GM23338 (cell line): ENCODE results near the gene TSPAN12. TPM values are rescaled to one million over a fixed set of nuclear protein-coding genes. Genes with fewer than 3 reads are reported as not detected.

Experiments used
- ATAC-seq: fragments of 200-7000 bp; cut with Tn5 transposase; 3 replicates; pipeline ENCODE4 v1.9.1; 2020
- DNase-seq: peaks from one replicate; pipeline ENCODE4 v3.0.0-alpha.2; 2015; ENCODE audit warnings: low spot score
- H2AFZ ChIP-seq: fragments of 200-600 bp; sonication (generic); 2 replicates; pipeline ENCODE4 v1.8.0; 2016; ENCODE audit warnings: antibody characterized with exemption, mild to moderate bottlenecking, moderate library complexity
- H3F3A ChIP-seq: fragments of 200-600 bp; sonication (generic); replicated peaks from 2 replicates; pipeline ENCODE4 v1.8.0; 2017; ENCODE audit warnings: antibody characterized with exemption, mixed run types, low read depth
- H3K27ac ChIP-seq: fragments of 200-600 bp; sonication (generic); 2 replicates; pipeline ENCODE4 v1.6.1; 2016; ENCODE audit warnings: low read depth
- H3K27me3 ChIP-seq: fragments of 200-600 bp; sonication (generic); 2 replicates; pipeline ENCODE4 v1.8.0; 2016; ENCODE audit warnings: mild to moderate bottlenecking, mixed run types, moderate library complexity; ENCODE audit not compliant: insufficient read depth
- H3K36me3 ChIP-seq: fragments of 200-600 bp; sonication (generic); 2 replicates; pipeline ENCODE4 v1.8.0; 2016; ENCODE audit warnings: mild to moderate bottlenecking; ENCODE audit not compliant: insufficient read depth
- H3K4me1 ChIP-seq: fragments of 200-600 bp; sonication (generic); 2 replicates; pipeline ENCODE4 v1.8.0; 2016; ENCODE audit warnings: mild to moderate bottlenecking, moderate library complexity; ENCODE audit not compliant: insufficient read depth
- H3K4me2 ChIP-seq: fragments of 200-600 bp; sonication (generic); 2 replicates; pipeline ENCODE4 v1.7.1; 2017; ENCODE audit warnings: mixed run types
- H3K4me3 ChIP-seq: fragments of 200-600 bp; sonication (generic); 2 replicates; pipeline ENCODE4 v1.6.1; 2016; ENCODE audit warnings: mixed run types
- H3K79me2 ChIP-seq: fragments of 200-600 bp; sonication (generic); replicated peaks from 2 replicates; pipeline ENCODE4 v1.8.0; 2017; ENCODE audit warnings: mild to moderate bottlenecking; ENCODE audit not compliant: insufficient read depth
- H3K9me2 ChIP-seq: fragments of 200-600 bp; sonication (generic); 2 replicates; pipeline ENCODE4 v1.8.0; 2017; ENCODE audit not compliant: insufficient read depth
- H4K20me1 ChIP-seq: fragments of 200-600 bp; sonication (generic); replicated peaks from 2 replicates; pipeline ENCODE4 v1.8.0; 2017; ENCODE audit warnings: mild to moderate bottlenecking; ENCODE audit not compliant: insufficient read depth
- H3K27ac Mint-ChIP-seq: 2 replicates; pipeline ENCODE4 v1.8.0; 2020; ENCODE audit warnings: inconsistent platforms, mild to moderate bottlenecking, moderate library complexity, mixed read lengths
- H3K27me3 Mint-ChIP-seq: 3 replicates; pipeline ENCODE4 v1.8.0; 2022; ENCODE audit warnings: low read depth, mild to moderate bottlenecking, moderate library complexity, mixed read lengths, inconsistent platforms; ENCODE audit not compliant: insufficient read depth, poor library complexity
- H3K36me3 Mint-ChIP-seq: 3 replicates; pipeline ENCODE4 v1.8.0; 2021; ENCODE audit warnings: low read depth, mild to moderate bottlenecking, inconsistent platforms, moderate library complexity, mixed read lengths
- H3K4me1 Mint-ChIP-seq: 3 replicates; pipeline ENCODE4 v1.8.0; 2020; ENCODE audit warnings: mild to moderate bottlenecking, inconsistent platforms, mixed read lengths
- H3K4me3 Mint-ChIP-seq: 3 replicates; pipeline ENCODE4 v1.8.0; 2021; ENCODE audit warnings: moderate library complexity, mild to moderate bottlenecking, inconsistent platforms, mixed read lengths
- H3K9me3 Mint-ChIP-seq: 3 replicates; pipeline ENCODE4 v1.8.0; 2020; ENCODE audit warnings: moderate library complexity, mild to moderate bottlenecking, inconsistent platforms, mixed read lengths
- EZH2 ChIP-seq: fragments of 200-600 bp; sonication (generic); IDR thresholded peaks from one replicate; pipeline ENCODE4 v1.8.0; 2017; ENCODE audit warnings: antibody characterized with exemption, mild to moderate bottlenecking, low read depth; ENCODE audit not compliant: unreplicated experiment
- JUNB ChIP-seq: IDR thresholded peaks from one replicate; pipeline ENCODE4 v1.6.1; 2016; ENCODE audit warnings: antibody characterized with exemption; ENCODE audit not compliant: unreplicated experiment
- NANOG ChIP-seq: IDR thresholded peaks from 2 replicates; pipeline ENCODE4 v1.6.1; 2016; ENCODE audit warnings: antibody characterized with exemption, borderline replicate concordance
- POLR2AphosphoS5 ChIP-seq: IDR thresholded peaks from 2 replicates; pipeline ENCODE4 v1.6.1; 2016; ENCODE audit warnings: antibody characterized with exemption, low read depth
- STAT1 ChIP-seq: IDR thresholded peaks from one replicate; pipeline ENCODE4 v1.6.1; 2016; ENCODE audit warnings: antibody characterized with exemption; ENCODE audit not compliant: unreplicated experiment
- polyA plus RNA-seq: library from polyadenylated mRNA; unstranded; fragments of >200 nt; fragmentation: Nextera tagmentation; extraction: Ambion mirVana; gene quantifications from 2 replicates; pipeline ENCODE4 v1.2.1, GENCODE V29; 2016
- total RNA-seq: library from RNA; depleted of rRNA; stranded (reverse); fragments of >200 nt; shearing (Covaris generic); gene quantifications from 2 replicates; pipeline ENCODE4 v1.2.3, GENCODE V29; 2014
- TF ChIP-seq, protein P1 (sequence below), 2 experiments: fragments of 200-600 bp in 1 of 2; sonication (generic) in 1 of 2; conservative IDR thresholded peaks; 2 replicates each; pipeline versions ENCODE4 v1.5.1 to v1.6.1; 2016 to 2017; ENCODE audit warnings: antibody characterized with exemption in 2 of 2, low read depth in 2 of 2, mild to moderate bottlenecking in 2 of 2, moderate library complexity in 1 of 2
- TF ChIP-seq, protein P2 (sequence below): fragments of 250-450 bp; sonication (Bioruptor Pico); IDR thresholded peaks from 2 replicates; pipeline ENCODE4 v1.5.0; 2020; ENCODE audit warnings: mild to moderate bottlenecking, moderate library complexity
- TF ChIP-seq, protein P3 (sequence below): IDR thresholded peaks from 2 replicates; pipeline ENCODE4 v1.6.1; 2016; ENCODE audit warnings: antibody characterized with exemption
- TF ChIP-seq, protein P4 (sequence below): IDR thresholded peaks from one replicate; pipeline ENCODE4 v1.6.1; 2018; ENCODE audit warnings: antibody characterized with exemption; ENCODE audit not compliant: unreplicated experiment

TSPAN12 gene
- total and polyA plus RNA-seq, 2 experiments from 2014 or later = 9.7 to 11.7 TPM

DNA sequence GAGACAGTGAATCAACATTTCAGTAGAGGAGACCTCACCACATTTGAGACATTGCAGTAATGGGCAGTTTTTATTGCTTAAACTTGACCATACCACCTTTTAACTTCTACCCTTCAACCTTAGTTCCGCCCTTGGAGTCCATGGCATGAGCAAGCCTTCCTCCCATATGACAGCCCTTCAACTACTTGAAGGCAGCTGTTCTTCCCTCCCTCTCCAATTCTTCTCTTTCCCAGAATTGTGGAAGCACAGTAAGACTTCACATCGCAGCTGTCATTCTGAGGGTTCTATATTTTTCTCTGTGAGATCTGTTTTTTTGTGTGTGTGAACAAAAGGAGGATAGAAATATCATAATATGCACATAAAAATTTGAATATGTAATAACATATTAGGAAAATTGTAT, 2.2 kb upstream of the TSPAN12 start:
- H3K79me2 ChIP-seq = no peaks in the 10 kb centered on the region
- H3K4me3 Mint-ChIP-seq = no peak overlapping the region
- no peak overlapping the region for H3K4me2 ChIP-seq

DNA sequence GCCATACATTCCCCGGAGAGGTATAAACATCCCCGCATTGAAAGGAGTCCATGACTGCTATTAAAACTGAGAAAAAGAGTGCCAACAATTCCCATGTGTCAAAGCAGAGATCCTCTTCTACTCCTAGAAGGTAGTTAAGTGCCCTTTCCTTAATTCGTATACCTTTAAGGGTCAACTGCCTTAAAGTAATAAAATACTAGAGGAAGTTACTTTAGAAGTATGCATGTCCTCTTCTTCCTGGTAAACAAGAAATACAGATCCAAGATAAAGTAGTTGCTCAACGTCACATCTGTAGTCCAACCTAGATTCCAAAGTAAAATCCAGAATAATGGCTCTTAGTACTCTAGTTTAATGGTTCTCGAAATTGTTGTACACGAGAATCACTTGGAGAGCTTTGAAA, 1.5 kb upstream of the TSPAN12 start:
- H3K36me3 ChIP-seq = no peaks in the 10 kb centered on the region
- no peaks in the 10 kb centered on the region; the same call in 2 of the 3 replicates for H3K9me3 Mint-ChIP-seq
- no peak for DNase-seq
- H3K4me3 ChIP-seq = no peak overlapping the region
- no peaks in the 10 kb centered on the region; the same call in 1 of the 2 replicates for H3F3A ChIP-seq
- peaks cover 3% of the 10 kb centered on the region for H3K27me3 Mint-ChIP-seq
- H3K27ac Mint-ChIP-seq = no peak overlapping the region
- ATAC-seq = no peak
- peaks cover 18% of the 10 kb centered on the region for H3K4me1 Mint-ChIP-seq
- peaks cover 16% of the 10 kb centered on the region; the same call in 1 of the 2 replicates for H3K27me3 ChIP-seq
- H4K20me1 ChIP-seq = no peaks in the 10 kb centered on the region
- no peak overlapping the region for H3K4me3 Mint-ChIP-seq
- H3K9me2 ChIP-seq = no peaks in the 10 kb centered on the region
- no peak overlapping the region for H3K4me2 ChIP-seq
- H3K27ac ChIP-seq = no peak overlapping the region
- no peaks in the 10 kb centered on the region for H3K36me3 Mint-ChIP-seq
- no peaks in the 10 kb centered on the region for H3K79me2 ChIP-seq
- peak overlapping the region; percentile 25; the same call in 1 of the 2 replicates for H2AFZ ChIP-seq
- peaks cover 9% of the 10 kb centered on the region; the same call in 1 of the 2 replicates for H3K4me1 ChIP-seq
- TF ChIP-seq, protein P1, sequence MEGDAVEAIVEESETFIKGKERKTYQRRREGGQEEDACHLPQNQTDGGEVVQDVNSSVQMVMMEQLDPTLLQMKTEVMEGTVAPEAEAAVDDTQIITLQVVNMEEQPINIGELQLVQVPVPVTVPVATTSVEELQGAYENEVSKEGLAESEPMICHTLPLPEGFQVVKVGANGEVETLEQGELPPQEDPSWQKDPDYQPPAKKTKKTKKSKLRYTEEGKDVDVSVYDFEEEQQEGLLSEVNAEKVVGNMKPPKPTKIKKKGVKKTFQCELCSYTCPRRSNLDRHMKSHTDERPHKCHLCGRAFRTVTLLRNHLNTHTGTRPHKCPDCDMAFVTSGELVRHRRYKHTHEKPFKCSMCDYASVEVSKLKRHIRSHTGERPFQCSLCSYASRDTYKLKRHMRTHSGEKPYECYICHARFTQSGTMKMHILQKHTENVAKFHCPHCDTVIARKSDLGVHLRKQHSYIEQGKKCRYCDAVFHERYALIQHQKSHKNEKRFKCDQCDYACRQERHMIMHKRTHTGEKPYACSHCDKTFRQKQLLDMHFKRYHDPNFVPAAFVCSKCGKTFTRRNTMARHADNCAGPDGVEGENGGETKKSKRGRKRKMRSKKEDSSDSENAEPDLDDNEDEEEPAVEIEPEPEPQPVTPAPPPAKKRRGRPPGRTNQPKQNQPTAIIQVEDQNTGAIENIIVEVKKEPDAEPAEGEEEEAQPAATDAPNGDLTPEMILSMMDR (conservative IDR thresholded peaks at IDR 0.05; ENCODE audit: low read depth in 2 of 2) = no peak
- TF ChIP-seq, protein P2, sequence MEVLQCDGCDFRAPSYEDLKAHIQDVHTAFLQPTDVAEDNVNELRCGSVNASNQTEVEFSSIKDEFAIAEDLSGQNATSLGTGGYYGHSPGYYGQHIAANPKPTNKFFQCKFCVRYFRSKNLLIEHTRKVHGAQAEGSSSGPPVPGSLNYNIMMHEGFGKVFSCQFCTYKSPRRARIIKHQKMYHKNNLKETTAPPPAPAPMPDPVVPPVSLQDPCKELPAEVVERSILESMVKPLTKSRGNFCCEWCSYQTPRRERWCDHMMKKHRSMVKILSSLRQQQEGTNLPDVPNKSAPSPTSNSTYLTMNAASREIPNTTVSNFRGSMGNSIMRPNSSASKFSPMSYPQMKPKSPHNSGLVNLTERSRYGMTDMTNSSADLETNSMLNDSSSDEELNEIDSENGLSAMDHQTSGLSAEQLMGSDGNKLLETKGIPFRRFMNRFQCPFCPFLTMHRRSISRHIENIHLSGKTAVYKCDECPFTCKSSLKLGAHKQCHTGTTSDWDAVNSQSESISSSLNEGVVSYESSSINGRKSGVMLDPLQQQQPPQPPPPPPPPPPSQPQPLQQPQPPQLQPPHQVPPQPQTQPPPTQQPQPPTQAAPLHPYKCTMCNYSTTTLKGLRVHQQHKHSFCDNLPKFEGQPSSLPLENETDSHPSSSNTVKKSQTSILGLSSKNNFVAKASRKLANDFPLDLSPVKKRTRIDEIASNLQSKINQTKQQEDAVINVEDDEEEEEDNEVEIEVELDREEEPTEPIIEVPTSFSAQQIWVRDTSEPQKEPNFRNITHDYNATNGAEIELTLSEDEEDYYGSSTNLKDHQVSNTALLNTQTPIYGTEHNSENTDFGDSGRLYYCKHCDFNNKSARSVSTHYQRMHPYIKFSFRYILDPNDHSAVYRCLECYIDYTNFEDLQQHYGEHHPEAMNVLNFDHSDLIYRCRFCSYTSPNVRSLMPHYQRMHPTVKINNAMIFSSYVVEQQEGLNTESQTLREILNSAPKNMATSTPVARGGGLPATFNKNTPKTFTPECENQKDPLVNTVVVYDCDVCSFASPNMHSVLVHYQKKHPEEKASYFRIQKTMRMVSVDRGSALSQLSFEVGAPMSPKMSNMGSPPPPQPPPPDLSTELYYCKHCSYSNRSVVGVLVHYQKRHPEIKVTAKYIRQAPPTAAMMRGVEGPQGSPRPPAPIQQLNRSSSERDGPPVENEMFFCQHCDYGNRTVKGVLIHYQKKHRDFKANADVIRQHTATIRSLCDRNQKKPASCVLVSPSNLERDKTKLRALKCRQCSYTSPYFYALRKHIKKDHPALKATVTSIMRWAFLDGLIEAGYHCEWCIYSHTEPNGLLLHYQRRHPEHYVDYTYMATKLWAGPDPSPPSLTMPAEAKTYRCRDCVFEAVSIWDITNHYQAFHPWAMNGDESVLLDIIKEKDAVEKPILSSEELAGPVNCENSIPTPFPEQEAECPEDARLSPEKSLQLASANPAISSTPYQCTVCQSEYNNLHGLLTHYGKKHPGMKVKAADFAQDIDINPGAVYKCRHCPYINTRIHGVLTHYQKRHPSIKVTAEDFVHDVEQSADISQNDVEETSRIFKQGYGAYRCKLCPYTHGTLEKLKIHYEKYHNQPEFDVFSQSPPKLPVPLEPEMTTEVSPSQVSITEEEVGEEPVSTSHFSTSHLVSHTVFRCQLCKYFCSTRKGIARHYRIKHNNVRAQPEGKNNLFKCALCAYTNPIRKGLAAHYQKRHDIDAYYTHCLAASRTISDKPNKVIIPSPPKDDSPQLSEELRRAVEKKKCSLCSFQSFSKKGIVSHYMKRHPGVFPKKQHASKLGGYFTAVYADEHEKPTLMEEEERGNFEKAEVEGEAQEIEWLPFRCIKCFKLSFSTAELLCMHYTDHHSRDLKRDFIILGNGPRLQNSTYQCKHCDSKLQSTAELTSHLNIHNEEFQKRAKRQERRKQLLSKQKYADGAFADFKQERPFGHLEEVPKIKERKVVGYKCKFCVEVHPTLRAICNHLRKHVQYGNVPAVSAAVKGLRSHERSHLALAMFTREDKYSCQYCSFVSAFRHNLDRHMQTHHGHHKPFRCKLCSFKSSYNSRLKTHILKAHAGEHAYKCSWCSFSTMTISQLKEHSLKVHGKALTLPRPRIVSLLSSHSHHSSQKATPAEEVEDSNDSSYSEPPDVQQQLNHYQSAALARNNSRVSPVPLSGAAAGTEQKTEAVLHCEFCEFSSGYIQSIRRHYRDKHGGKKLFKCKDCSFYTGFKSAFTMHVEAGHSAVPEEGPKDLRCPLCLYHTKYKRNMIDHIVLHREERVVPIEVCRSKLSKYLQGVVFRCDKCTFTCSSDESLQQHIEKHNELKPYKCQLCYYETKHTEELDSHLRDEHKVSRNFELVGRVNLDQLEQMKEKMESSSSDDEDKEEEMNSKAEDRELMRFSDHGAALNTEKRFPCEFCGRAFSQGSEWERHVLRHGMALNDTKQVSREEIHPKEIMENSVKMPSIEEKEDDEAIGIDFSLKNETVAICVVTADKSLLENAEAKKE (CRISPR knock-in tag) = no peak
- TF ChIP-seq STAT1 (no peak), NANOG (no peak), EZH2 (no peak), JUNB (no peak), POLR2AphosphoS5 (no peak)
- TF ChIP-seq, protein P3, sequence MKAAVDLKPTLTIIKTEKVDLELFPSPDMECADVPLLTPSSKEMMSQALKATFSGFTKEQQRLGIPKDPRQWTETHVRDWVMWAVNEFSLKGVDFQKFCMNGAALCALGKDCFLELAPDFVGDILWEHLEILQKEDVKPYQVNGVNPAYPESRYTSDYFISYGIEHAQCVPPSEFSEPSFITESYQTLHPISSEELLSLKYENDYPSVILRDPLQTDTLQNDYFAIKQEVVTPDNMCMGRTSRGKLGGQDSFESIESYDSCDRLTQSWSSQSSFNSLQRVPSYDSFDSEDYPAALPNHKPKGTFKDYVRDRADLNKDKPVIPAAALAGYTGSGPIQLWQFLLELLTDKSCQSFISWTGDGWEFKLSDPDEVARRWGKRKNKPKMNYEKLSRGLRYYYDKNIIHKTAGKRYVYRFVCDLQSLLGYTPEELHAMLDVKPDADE = no peak
- TF ChIP-seq, protein P4, sequence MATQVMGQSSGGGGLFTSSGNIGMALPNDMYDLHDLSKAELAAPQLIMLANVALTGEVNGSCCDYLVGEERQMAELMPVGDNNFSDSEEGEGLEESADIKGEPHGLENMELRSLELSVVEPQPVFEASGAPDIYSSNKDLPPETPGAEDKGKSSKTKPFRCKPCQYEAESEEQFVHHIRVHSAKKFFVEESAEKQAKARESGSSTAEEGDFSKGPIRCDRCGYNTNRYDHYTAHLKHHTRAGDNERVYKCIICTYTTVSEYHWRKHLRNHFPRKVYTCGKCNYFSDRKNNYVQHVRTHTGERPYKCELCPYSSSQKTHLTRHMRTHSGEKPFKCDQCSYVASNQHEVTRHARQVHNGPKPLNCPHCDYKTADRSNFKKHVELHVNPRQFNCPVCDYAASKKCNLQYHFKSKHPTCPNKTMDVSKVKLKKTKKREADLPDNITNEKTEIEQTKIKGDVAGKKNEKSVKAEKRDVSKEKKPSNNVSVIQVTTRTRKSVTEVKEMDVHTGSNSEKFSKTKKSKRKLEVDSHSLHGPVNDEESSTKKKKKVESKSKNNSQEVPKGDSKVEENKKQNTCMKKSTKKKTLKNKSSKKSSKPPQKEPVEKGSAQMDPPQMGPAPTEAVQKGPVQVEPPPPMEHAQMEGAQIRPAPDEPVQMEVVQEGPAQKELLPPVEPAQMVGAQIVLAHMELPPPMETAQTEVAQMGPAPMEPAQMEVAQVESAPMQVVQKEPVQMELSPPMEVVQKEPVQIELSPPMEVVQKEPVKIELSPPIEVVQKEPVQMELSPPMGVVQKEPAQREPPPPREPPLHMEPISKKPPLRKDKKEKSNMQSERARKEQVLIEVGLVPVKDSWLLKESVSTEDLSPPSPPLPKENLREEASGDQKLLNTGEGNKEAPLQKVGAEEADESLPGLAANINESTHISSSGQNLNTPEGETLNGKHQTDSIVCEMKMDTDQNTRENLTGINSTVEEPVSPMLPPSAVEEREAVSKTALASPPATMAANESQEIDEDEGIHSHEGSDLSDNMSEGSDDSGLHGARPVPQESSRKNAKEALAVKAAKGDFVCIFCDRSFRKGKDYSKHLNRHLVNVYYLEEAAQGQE = no peak

More for the DNA sequence above, 2.2 kb upstream of the TSPAN12 start:
- Histone ChIP-seq H3K27me3 (peaks cover 16% of the 10 kb centered on the region; the same call in 1 of the 2 replicates), H3K9me2 (no peaks in the 10 kb centered on the region), H3K27ac (no peak overlapping the region), H4K20me1 (no peaks in the 10 kb centered on the region), H3F3A (no peaks in the 10 kb centered on the region; the same call in 1 of the 2 replicates), H3K36me3 (no peaks in the 10 kb centered on the region), H2AFZ (no peak overlapping the region), H3K4me1 (peaks cover 9% of the 10 kb centered on the region; the same call in 1 of the 2 replicates), H3K4me3 (no peak overlapping the region)
- no peak for TF ChIP-seq NANOG
- Mint-ChIP-seq H3K27me3 (peaks cover 3% of the 10 kb centered on the region), H3K36me3 (no peaks in the 10 kb centered on the region), H3K27ac (no peak overlapping the region), H3K4me1 (peaks cover 18% of the 10 kb centered on the region), H3K9me3 (no peaks in the 10 kb centered on the region; the same call in 2 of the 3 replicates)
- DNase-seq = no peak
- no peak for ATAC-seq
